ENCODE results near the gene FAM107B.

FAM107B gene

GRCh38 chr10:14784459-14785055, 9.9 kb upstream of the FAM107B start:
- ChIA-PET POLR2A (no interaction called here), CTCF (no interaction called here)
- H3K36me3 ChIP-seq (ENCODE audit: control insufficient read depth in 2 of 2, insufficient read depth in 1 of 2, low read length in 2 of 2) = no peaks in the 10 kb centered on the region
- no peaks in the 10 kb centered on the region; the same call in 1 of the 2 replicates for H3K9me3 ChIP-seq (ENCODE audit: control insufficient read depth, insufficient read depth, low read depth, low read length)
- H3K4me1 ChIP-seq (ENCODE audit: control insufficient read depth, insufficient read depth, low read length) = no peaks in the 10 kb centered on the region
- TF ChIP-seq TCF7L2 (IDR thresholded peaks at IDR 0.05; ENCODE audit: borderline replicate concordance, low read depth, low read length) (no peak), KLF1 (tag by site-specific recombination; IDR thresholded peaks at IDR 0.05) (no peak), INSM2 (tag by site-specific recombination; IDR thresholded peaks at IDR 0.05) (no peak), ZNF140 (tag by site-specific recombination; IDR thresholded peaks at IDR 0.05) (no peak), ZFP3 (tag by site-specific recombination; IDR thresholded peaks at IDR 0.05; ENCODE audit: low read depth) (no peak), ZSCAN23 (tag by site-specific recombination; IDR thresholded peaks at IDR 0.05) (no peak), ZNF529 (tag by site-specific recombination; IDR thresholded peaks at IDR 0.05; ENCODE audit: insufficient replicate concordance) (no peak), ZNF416 (tag by site-specific recombination; IDR thresholded peaks at IDR 0.05) (no peak), ZNF146 (tag by site-specific recombination; IDR thresholded peaks at IDR 0.05) (no peak), PRDM2 (tag by site-specific recombination; IDR thresholded peaks at IDR 0.05; ENCODE audit: borderline replicate concordance) (no peak), ZNF223 (tag by site-specific recombination; IDR thresholded peaks at IDR 0.05) (no peak), GLI2 (tag by site-specific recombination; IDR thresholded peaks at IDR 0.05; ENCODE audit: borderline replicate concordance, low read depth) (no peak), ZNF837 (tag by site-specific recombination; IDR thresholded peaks at IDR 0.05) (no peak), ZNF785 (tag by site-specific recombination; IDR thresholded peaks at IDR 0.05) (no peak)
- TF ChIP-seq, protein P1, sequence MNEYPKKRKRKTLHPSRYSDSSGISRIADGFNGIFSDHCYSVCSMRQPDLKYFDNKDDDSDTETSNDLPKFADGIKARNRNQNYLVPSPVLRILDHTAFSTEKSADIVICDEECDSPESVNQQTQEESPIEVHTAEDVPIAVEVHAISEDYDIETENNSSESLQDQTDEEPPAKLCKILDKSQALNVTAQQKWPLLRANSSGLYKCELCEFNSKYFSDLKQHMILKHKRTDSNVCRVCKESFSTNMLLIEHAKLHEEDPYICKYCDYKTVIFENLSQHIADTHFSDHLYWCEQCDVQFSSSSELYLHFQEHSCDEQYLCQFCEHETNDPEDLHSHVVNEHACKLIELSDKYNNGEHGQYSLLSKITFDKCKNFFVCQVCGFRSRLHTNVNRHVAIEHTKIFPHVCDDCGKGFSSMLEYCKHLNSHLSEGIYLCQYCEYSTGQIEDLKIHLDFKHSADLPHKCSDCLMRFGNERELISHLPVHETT (tag by site-specific recombination; IDR thresholded peaks at IDR 0.05) = no peak
- no peak overlapping the region for H3K4me3 ChIP-seq (ENCODE audit: low read depth, low read length)
- H3K27ac ChIP-seq (ENCODE audit: extremely low read depth, low read depth, low read length) = no peak overlapping the region

- Histone ChIP-seq H3K36me3 (ENCODE audit: control insufficient read depth in 2 of 2, insufficient read depth in 1 of 2, low read length in 2 of 2) (no peaks in the 10 kb centered on the region), H3K4me3 (ENCODE audit: low read depth, low read length) (no peak overlapping the region), H3K9me3 (ENCODE audit: control insufficient read depth, insufficient read depth, low read depth, low read length) (no peaks in the 10 kb centered on the region; the same call in 1 of the 2 replicates), H3K4me1 (ENCODE audit: control insufficient read depth, insufficient read depth, low read length) (no peaks in the 10 kb centered on the region), H3K27ac (ENCODE audit: extremely low read depth, low read depth, low read length) (no peak overlapping the region)
- CTCF ChIA-PET = interaction anchor here (0.6 kb wide), 1 partner anchor 25 kb away, joined by 3 read pairs; no protein-coding TSS in a partner anchor
- POLR2A ChIA-PET = no interaction called here
- TF ChIP-seq GFI1B (tag by site-specific recombination; IDR thresholded peaks at IDR 0.05) = no peak
- TF ChIP-seq ZNF785 (tag by site-specific recombination; IDR thresholded peaks at IDR 0.05) = no peak
- no peak for TF ChIP-seq ZNF140 (tag by site-specific recombination; IDR thresholded peaks at IDR 0.05)
- TF ChIP-seq, protein P1 (tag by site-specific recombination; IDR thresholded peaks at IDR 0.05) = no peak
- no peak for TF ChIP-seq AEBP2 (tag by site-specific recombination; IDR thresholded peaks at IDR 0.05; ENCODE audit: borderline replicate concordance)
- no peak for TF ChIP-seq PRDM4 (tag by site-specific recombination; IDR thresholded peaks at IDR 0.05)
These were observed 8.1 kb upstream of the FAM107B start for GRCh38 chr10:14782691-14783363.

Measured in HEK293 (cell line).